ENCODE results near the gene SPR. TPM values are rescaled to one million over a fixed set of nuclear protein-coding genes. Genes with fewer than 3 reads are reported as not detected.

SPR gene
- polyA plus RNA-seq, 1 donor: 23.8 TPM

GRCh38 chr2:72940786-72941185, 53.6 kb downstream of the SPR start:
- no CpG with 5 or more reads among the region's 6 CpGs for WGBS (ENCODE audit: insufficient coverage, low lambda C conversion rate)

More at GRCh38 chr2:72940786-72941185, 53.6 kb downstream of the SPR start:
- no peak for DNase-seq
- no peaks in the 10 kb centered on the region for H3K27me3 ChIP-seq (ENCODE audit: control insufficient read depth, insufficient read depth, low read length)
- no peaks in the 10 kb centered on the region for H3K4me1 ChIP-seq (ENCODE audit: control insufficient read depth, insufficient read depth, low read length)
- peaks cover 3% of the 10 kb centered on the region for H3K36me3 ChIP-seq (ENCODE audit: control insufficient read depth, insufficient read depth, low read length)
- no peaks in the 10 kb centered on the region for H3K9me3 ChIP-seq (ENCODE audit: control insufficient read depth, low read depth, low read length)
- H3K4me3 ChIP-seq (ENCODE audit: low read length): no peak overlapping the region
- H3K27ac ChIP-seq (ENCODE audit: low read length): no peak overlapping the region

Other genes with a start within 250 kb of the SPR start
- gene EXOC6B, start 61.4 kb upstream of the SPR start, polyA plus RNA-seq: 11.5 TPM
- gene EMX1, start 30.1 kb downstream of the SPR start, polyA plus RNA-seq: 0.22 TPM
- 20.0 TPM for gene SFXN5, start 184.3 kb downstream of the SPR start, polyA plus RNA-seq
- gene RAB11FIP5, start 225.5 kb downstream of the SPR start, polyA plus RNA-seq: 21.4 TPM